PC-9 (cell line): ENCODE data around the gene EPS8L2. TPM values are rescaled to one million over a fixed set of nuclear protein-coding genes. Genes with fewer than 3 reads are reported as not detected.
A peak's percentile ranks its signal among the peaks of the same experiment; 100 is the strongest.
"Not testable (repeated sequence)": the region's sequence is repeated elsewhere in the genome, so short reads cannot be mapped to it uniquely, and the experiment has no call there.

Experiments used
- BruUV-seq: library from RNA; stranded (reverse); fragments of 400-500 nt; replicated peaks from 2 replicates; lab custom pipeline; 2021; lab: Mats Ljungman, UMichigan
- CTCF ChIA-PET: fragments of 300-600 bp; sonication (Branson Sonifier 250); formaldehyde crosslinking; loops from one replicate; lab custom pipeline; 2022; ENCODE audit warnings: antibody characterized with exemption; lab: Charles Lee
- POLR2A ChIA-PET: fragments of 300-600 bp; sonication (Branson Sonifier 250); formaldehyde crosslinking; loops from one replicate; lab custom pipeline; 2022; ENCODE audit warnings: antibody characterized with exemption; ENCODE audit not compliant: unreplicated experiment; lab: Charles Lee
- DNase-seq, 2 experiments: peaks; one replicate each; pipeline versions ENCODE4 v3.0.0 to v3.0.0-alpha.2; 2015 to 2022; ENCODE audit warnings: mixed read lengths in 1 of 2
- H2AFZ ChIP-seq: fragments of 200-600 bp; sonication (generic); 2 replicates; pipeline ENCODE4 v1.8.1; 2017; ENCODE audit warnings: antibody characterized with exemption
- H3F3A ChIP-seq: fragments of 200-600 bp; sonication (generic); 2 replicates; pipeline ENCODE4 v1.8.1; 2017; ENCODE audit warnings: antibody characterized with exemption, mild to moderate bottlenecking, low read depth; ENCODE audit not compliant: insufficient read depth
- H3K27ac ChIP-seq: fragments of 200-600 bp; sonication (generic); 2 replicates; pipeline ENCODE4 v1.6.1; 2016; ENCODE audit warnings: mixed run types
- H3K27me3 ChIP-seq: fragments of 200-600 bp; sonication (generic); 2 replicates; pipeline ENCODE4 v1.6.1; 2016; ENCODE audit warnings: low read depth, mixed run types; ENCODE audit not compliant: insufficient read depth
- H3K36me3 ChIP-seq: fragments of 200-600 bp; sonication (generic); 2 replicates; pipeline ENCODE4 v1.6.1; 2016; ENCODE audit warnings: low read depth, mixed run types
- H3K4me1 ChIP-seq: fragments of 200-600 bp; sonication (generic); replicated peaks from 2 replicates; pipeline ENCODE4 v1.6.1; 2016; ENCODE audit warnings: mixed run types; ENCODE audit not compliant: insufficient read depth
- H3K4me2 ChIP-seq: fragments of 200-600 bp; sonication (generic); 2 replicates; pipeline ENCODE4 v1.6.1; 2017; ENCODE audit warnings: mixed run types
- H3K4me3 ChIP-seq: fragments of 200-600 bp; sonication (generic); 2 replicates; pipeline ENCODE4 v1.6.1; 2016; ENCODE audit warnings: mixed run types
- H3K79me2 ChIP-seq: fragments of 200-600 bp; sonication (generic); 2 replicates; pipeline ENCODE4 v1.6.1; 2017; ENCODE audit warnings: low read depth, mixed run types
- H3K9me2 ChIP-seq: fragments of 200-600 bp; sonication (generic); 2 replicates; pipeline ENCODE4 v1.8.1; 2017; ENCODE audit warnings: mild to moderate bottlenecking; ENCODE audit not compliant: insufficient read depth
- H3K9me3 ChIP-seq: fragments of 200-600 bp; sonication (generic); 2 replicates; pipeline ENCODE4 v1.8.1; 2016; ENCODE audit warnings: low read depth; ENCODE audit not compliant: insufficient read depth
- H4K20me1 ChIP-seq: fragments of 200-600 bp; sonication (generic); 2 replicates; pipeline ENCODE4 v1.8.1; 2017; ENCODE audit not compliant: insufficient read depth
- CTCF ChIP-seq: fragments of 200-600 bp; sonication (generic); conservative IDR thresholded peaks from 2 replicates; pipeline ENCODE4 v1.6.1; 2017; ENCODE audit warnings: mixed run types, antibody characterized with exemption, mild to moderate bottlenecking, moderate library complexity
- EZH2 ChIP-seq: fragments of 200-600 bp; sonication (generic); IDR thresholded peaks from 2 replicates; pipeline ENCODE4 v1.8.0; 2017; ENCODE audit warnings: antibody characterized with exemption, low read depth
- intact Hi-C: fragments of 100-400 bp; cut with micrococcal nuclease; formaldehyde crosslinking; loops from one replicate; pipeline ENCODE4 v1.10.0; 2022; ENCODE audit not compliant: unreplicated experiment
- total RNA-seq: library from RNA; stranded (reverse); gene quantifications from 2 replicates; pipeline ENCODE4 v1.2.3, GENCODE V29; 2021

The EPS8L2 gene
- total RNA-seq, 1 experiment from 2014 or later: 229 TPM

- DNase-seq: no peak
- ChIA-PET POLR2A (no interaction called here), CTCF (interaction anchor here (0.5 kb wide), 1 partner anchor 9 kb away, joined by 3 read pairs; no protein-coding TSS in a partner anchor)
- intact Hi-C loops: no loop called here
- Histone ChIP-seq H3K4me2 (peak overlapping the region; percentile 58), H3K4me3 (no peak overlapping the region), H4K20me1 (no peaks in the 10 kb centered on the region), H3K27ac (0 out of 2 replicates have a peak overlapping the region, but pooled peaks have one; percentile 37), H3K27me3 (no peaks in the 10 kb centered on the region), H3K4me1 (peaks cover 20% of the 10 kb centered on the region), H2AFZ (no peak overlapping the region), H3K36me3 (no peaks in the 10 kb centered on the region), H3F3A (peaks cover 20% of the 10 kb centered on the region; the same call in 1 of the 2 replicates), H3K9me2 (no peaks in the 10 kb centered on the region), H3K9me3 (no peaks in the 10 kb centered on the region), H3K79me2 (no peaks in the 10 kb centered on the region)
- TF ChIP-seq CTCF (no peak), EZH2 (no peak)
- TSS peak; percentile 85 for BruUV-seq
Measured at GRCh38 chr11:737366-737765, 31.3 kb downstream of the EPS8L2 start.

GRCh38 chr11:737899-738298 lies 31.9 kb downstream of the EPS8L2 start:
- peaks cover 20% of the 10 kb centered on the region for H3K4me1 ChIP-seq
- CTCF ChIA-PET, H3K9me3 ChIP-seq, H3K4me3 ChIP-seq, H4K20me1 ChIP-seq, BruUV-seq, intact Hi-C loops, H3K27me3 ChIP-seq, H3K36me3 ChIP-seq, H2AFZ ChIP-seq, H3K79me2 ChIP-seq, H3K9me2 ChIP-seq: not testable (repeated sequence)
- DNase-seq: peak; percentile 82 to 88
- H3K4me2 ChIP-seq: peak overlapping the region; percentile 58
- peak overlapping the region; percentile 81; the same call in 1 of the 2 replicates for H3K27ac ChIP-seq
- POLR2A ChIA-PET: interaction anchor here (0.6 kb wide), 1 partner anchor 31 kb away, joined by 4 read pairs; no protein-coding TSS in a partner anchor
- peaks cover 20% of the 10 kb centered on the region; the same call in 1 of the 2 replicates for H3F3A ChIP-seq

GRCh38 chr11:742156-742546 lies 36.1 kb downstream of the EPS8L2 start:
- Histone ChIP-seq H3K79me2 (no peaks in the 10 kb centered on the region), H3K36me3 (no peaks in the 10 kb centered on the region), H3K9me3 (no peaks in the 10 kb centered on the region), H3K9me2 (no peaks in the 10 kb centered on the region), H3K27ac (no peak overlapping the region), H3K4me3 (no peak overlapping the region), H2AFZ (no peak overlapping the region), H3K4me2 (no peak overlapping the region), H3K27me3 (no peaks in the 10 kb centered on the region), H3K4me1 (peaks cover 18% of the 10 kb centered on the region), H4K20me1 (no peaks in the 10 kb centered on the region), H3F3A (peaks cover 23% of the 10 kb centered on the region; the same call in 1 of the 2 replicates)
- DNase-seq: peak in 1 of 2 experiments; percentile 35
- ChIA-PET CTCF (no interaction called here), POLR2A (no interaction called here)
- TF ChIP-seq CTCF (no peak), EZH2 (no peak)
- intact Hi-C loops: no loop called here
- BruUV-seq: no TSS peak
